Mucosa of descending colon (tissue), 3 donors: ENCODE data around the gene DPP6. TPM values are rescaled to one million over a fixed set of nuclear protein-coding genes. Genes with fewer than 3 reads are reported as not detected.

Experiments
- ATAC-seq: fragments of 200-7000 bp; cut with Tn5 transposase; one replicate; pipeline ENCODE4 v1.9.1; 2020; ENCODE audit warnings: mild to moderate bottlenecking, moderate library complexity
- DNase-seq, 3 donors: peaks; one replicate each; pipeline ENCODE4 v3.0.0-alpha.2; 2020
- H3K36me3 ChIP-seq: fragments of 200-600 bp; one replicate; pipeline ENCODE4 v1.8.0; 2021; ENCODE audit warnings: low read depth, mild to moderate bottlenecking
- H3K4me1 ChIP-seq: fragments of 200-600 bp; one replicate; pipeline ENCODE4 v1.8.0; 2021; ENCODE audit warnings: low read depth, mild to moderate bottlenecking
- H3K4me3 ChIP-seq: fragments of 200-600 bp; one replicate; pipeline ENCODE4 v1.8.0; 2021; ENCODE audit warnings: mild to moderate bottlenecking
- H3K9me3 ChIP-seq: fragments of 200-600 bp; one replicate; pipeline ENCODE4 v1.8.0; 2021; ENCODE audit warnings: mild to moderate bottlenecking
- CTCF ChIP-seq: fragments of 200-600 bp; IDR thresholded peaks from one replicate; pipeline ENCODE4 v1.8.0; 2022; ENCODE audit warnings: antibody characterized with exemption, mild to moderate bottlenecking
- intact Hi-C, 2 donors: fragments of 100-400 bp; cut with DNase I in 1 of 2; cut with micrococcal nuclease in 1 of 2; formaldehyde crosslinking; loops; one replicate each; pipeline versions ENCODE4 v1.11.0 to v1.11.1; 2022; cut with DNase I, micrococcal nuclease
- total RNA-seq, 3 donors: library from RNA; stranded (reverse); fragmentation: NEBNext Ultra II Directional in 2 of 3; extraction: Animal tissue kit (Norgen Biotek cat#: 25700) in 2 of 3; gene quantifications; one replicate each; pipeline versions ENCODE4 v1.2.1 to v1.2.4, GENCODE V29; 2021 to 2023
- donor health status: DM: no; HTN: no; CAD: no; lungs with moderate emphysema.
- donor health status: DM: no; HTN: no; CAD: no.
- donor health status: DM: no; HTN: yes; CAD: no.

The DPP6 gene
- total RNA-seq, 3 donors from 2014 or later: 1.3 to 33.8 (median 1.5) TPM

- Histone ChIP-seq H3K36me3 (no peaks in the 10 kb centered on the region), H3K4me3 (no peak overlapping the region), H3K4me1 (peaks cover 7% of the 10 kb centered on the region), H3K9me3 (peaks cover 10% of the 10 kb centered on the region)
- DNase-seq (no peak), ATAC-seq (no peak)
- TF ChIP-seq CTCF: no peak
- intact Hi-C loops: no loop called here
These were observed 860.9 kb downstream of the DPP6 start for GRCh38 chr7:154912871-154913637.

DNA sequence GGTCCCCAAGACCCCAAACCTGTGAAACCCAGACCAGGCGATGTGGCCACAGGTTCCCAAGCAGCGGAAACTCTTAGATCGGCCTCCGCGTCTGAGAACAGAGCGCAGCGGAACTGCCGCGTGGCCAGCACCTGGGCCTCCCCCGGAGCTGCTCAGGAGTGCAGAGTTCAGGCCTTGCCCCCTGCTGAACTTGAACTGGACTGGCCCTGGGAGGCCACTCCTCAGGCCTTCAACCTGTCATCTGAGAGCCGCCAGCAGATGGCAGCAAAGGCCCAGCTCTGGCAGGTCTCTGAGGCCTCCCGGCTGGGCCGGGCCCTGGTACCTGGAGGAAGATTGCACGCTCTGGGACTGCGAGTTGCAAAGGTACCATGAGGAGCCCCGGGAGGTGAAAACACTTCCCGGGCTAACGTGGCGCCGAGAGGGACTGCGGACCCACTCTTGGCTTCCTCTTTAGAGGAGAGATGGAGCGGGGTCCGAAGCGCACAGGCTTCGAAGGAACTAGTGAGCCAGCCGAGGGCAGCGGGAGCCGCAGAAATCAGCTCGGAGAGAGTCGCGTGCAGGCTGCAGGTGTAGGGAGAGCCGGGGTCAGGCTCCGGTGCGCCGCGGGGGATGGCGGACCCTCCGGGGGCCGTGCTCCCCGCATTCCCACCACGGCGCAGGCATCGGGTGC lies 861.6 kb downstream of the DPP6 start:
- peak; percentile 85 to 97 (median 95) for DNase-seq
- peak; percentile 80 for TF ChIP-seq CTCF
- no peaks in the 10 kb centered on the region for H3K36me3 ChIP-seq
- H3K4me3 ChIP-seq: no peak overlapping the region
- H3K9me3 ChIP-seq: peaks cover 10% of the 10 kb centered on the region
- ATAC-seq: peak; percentile 97
- H3K4me1 ChIP-seq: peaks cover 7% of the 10 kb centered on the region
- intact Hi-C loops: no loop called here

DNA sequence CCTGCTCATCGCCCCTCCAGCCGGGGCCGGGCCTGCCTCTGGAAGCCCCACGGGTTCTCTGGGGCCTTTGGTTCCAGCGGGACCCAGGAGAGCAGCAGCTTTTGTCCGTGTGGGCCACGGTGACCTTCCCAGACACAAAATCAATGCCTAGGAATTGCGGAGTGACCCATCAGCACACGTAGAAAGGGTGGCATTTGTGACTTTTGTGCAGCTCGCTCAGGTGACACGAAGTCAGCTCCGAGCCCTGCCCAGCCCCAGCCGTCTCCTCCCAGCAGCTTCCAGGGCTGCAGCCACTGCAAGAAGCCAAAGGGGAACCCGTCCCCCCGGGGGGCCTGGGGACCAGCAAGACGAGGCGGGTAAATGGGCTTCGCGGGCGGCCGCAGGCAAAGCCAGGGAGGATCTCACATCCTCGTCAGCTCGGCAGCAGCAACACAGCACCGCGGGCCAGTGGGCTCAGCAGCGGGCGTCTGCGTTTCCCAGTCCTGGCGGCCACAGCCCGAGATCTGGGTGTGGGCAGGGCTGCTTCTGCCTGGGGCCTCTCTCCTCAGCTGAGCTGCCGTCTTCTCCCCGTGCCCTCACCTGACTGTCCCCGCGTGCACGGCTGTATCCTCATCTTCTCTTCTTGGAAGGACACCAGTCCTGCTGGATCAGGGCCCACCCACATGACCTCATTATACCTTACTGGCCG lies 862.3 kb downstream of the DPP6 start:
- no peak for TF ChIP-seq CTCF
- Histone ChIP-seq H3K4me3 (no peak overlapping the region), H3K4me1 (peaks cover 7% of the 10 kb centered on the region)

DNA sequence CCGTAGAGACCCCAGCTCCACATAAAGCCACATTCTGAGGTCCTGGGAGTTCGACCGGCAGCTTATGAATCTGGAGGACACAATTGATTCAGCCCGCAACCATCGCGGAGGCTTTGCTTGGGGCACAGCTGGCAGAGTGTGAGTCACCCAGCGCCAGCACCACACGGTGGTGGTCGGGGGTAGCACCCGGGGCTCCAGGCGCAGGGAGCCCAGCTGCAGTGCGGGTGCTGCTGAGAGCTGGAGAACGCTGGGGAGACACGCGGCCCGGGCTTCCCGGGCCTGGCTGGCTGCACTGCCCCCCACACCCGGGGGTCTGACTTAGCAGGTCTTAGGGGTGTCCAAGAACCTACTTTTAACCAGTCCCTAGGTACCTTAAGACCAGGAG lies 862.8 kb downstream of the DPP6 start:
- peaks cover 10% of the 10 kb centered on the region for H3K9me3 ChIP-seq
- H3K4me3 ChIP-seq: no peak overlapping the region
- ATAC-seq (no peak), DNase-seq (no peak)
- peaks cover 7% of the 10 kb centered on the region for H3K4me1 ChIP-seq
- intact Hi-C loops: no loop called here
- no peak for TF ChIP-seq CTCF
- H3K36me3 ChIP-seq: no peaks in the 10 kb centered on the region

More for the DNA sequence above, 862.3 kb downstream of the DPP6 start:
- intact Hi-C loops: no loop called here
- ATAC-seq (peak; percentile 3), DNase-seq (no peak)
- Histone ChIP-seq H3K36me3 (no peaks in the 10 kb centered on the region), H3K9me3 (peaks cover 10% of the 10 kb centered on the region)

DNA sequence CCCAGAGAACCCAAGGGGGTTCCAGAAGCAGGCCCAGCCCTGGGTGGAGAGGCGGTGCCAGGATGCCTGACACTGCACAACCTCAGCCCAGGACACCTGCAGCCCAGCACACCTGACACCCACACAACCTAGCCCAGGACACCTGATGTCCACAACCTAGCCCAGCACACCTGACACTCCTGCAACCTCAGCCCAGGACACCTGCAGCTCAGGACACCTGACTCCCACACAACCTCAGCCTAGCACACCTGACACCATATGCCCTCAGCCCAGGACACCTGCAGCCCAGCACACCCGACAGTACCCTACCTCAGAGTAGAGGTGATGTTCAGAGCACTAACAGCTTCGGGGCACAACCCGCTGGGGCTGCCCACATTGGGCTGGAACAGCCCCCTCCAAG lies 863.4 kb downstream of the DPP6 start:
- Histone ChIP-seq H3K9me3 (peaks cover 9% of the 10 kb centered on the region), H3K4me3 (no peak overlapping the region), H3K36me3 (no peaks in the 10 kb centered on the region), H3K4me1 (peaks cover 7% of the 10 kb centered on the region)
- ATAC-seq (no peak), DNase-seq (no peak)
- intact Hi-C loops: no loop called here
- TF ChIP-seq CTCF: no peak
